Measurements from ENCODE around the gene ZNF784. TPM values are rescaled to one million over a fixed set of nuclear protein-coding genes. Genes with fewer than 3 reads are reported as not detected.

The ZNF784 gene
- total and polyA plus RNA-seq, 10 of the 15 experiments (the other 5 are each of a cell fraction or from before 2014, with no cell fraction given) = 0.10 to 5.2 (median 1.8) TPM

DNA sequence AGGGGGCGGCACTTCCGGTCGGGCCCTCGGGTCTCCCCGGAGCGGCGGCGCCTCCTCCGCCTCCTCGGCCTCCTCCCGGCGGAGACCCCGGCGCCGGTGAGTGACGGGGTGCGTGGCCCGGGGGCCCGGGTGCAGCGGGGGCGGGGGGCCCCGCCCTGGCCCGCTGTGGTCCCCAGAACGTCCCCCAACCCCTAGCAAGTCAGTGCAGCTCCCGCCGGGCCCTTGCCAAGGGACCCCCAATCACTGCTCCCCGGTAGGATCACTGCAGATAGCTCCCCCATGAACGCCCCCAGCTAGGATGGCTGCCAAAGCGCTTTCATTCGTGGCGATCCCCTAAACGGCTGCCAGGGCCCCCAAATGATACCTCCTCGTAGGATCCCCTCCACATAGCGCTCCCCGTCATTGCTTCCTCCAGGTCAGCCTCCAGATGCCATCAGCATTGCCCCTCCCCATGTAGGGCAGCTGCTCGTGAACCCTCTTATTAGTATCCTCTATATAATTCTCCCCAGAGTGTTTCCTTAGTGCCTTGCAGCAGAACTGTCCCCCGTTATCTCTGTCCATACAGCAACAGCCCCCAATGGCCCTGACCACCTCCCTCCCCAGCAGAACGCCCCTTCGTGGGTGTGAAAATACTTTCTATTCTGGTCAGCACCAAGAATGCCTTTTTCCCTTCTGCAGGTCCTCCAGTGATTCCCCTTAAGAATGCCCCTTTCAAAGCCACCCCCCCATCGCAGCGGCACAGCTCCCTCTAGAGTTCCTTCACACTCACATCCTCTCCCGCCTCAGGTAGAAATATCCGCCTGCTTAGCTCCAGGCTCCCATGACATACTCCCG lies 18.5 kb downstream of the ZNF784 start, which contains the start of gene ZNF865 (continued):
- TF ChIP-seq RELA (IDR thresholded peaks at IDR 0.05; ENCODE audit: borderline replicate concordance, partially characterized antibody) (peak; percentile 79), MEF2B (IDR thresholded peaks at IDR 0.05; ENCODE audit: partially characterized antibody, poor library complexity, severe bottlenecking) (peak; percentile 52), SREBF1 (IDR thresholded peaks at IDR 0.05; ENCODE audit: low read length) (no peak), SRF (IDR thresholded peaks at IDR 0.05; ENCODE audit: low read depth in 2 of 2, low read length in 2 of 2) (no peak), POU2F2 (IDR thresholded peaks at IDR 0.05; ENCODE audit: borderline replicate concordance, low read depth, low read length) (no peak; the same call in 2 of the 3 replicates), EP300 (IDR thresholded peaks at IDR 0.05; ENCODE audit: borderline replicate concordance in 1 of 2, control insufficient read depth in 1 of 2, low read depth in 2 of 2, low read length in 2 of 2) (no peak), CBX5 (IDR thresholded peaks at IDR 0.05; ENCODE audit: low read depth) (no peak), ZSCAN29 (IDR thresholded peaks at IDR 0.05) (no peak; the same call in 1 of the 2 replicates)
- TF ChIP-seq, protein P1, sequence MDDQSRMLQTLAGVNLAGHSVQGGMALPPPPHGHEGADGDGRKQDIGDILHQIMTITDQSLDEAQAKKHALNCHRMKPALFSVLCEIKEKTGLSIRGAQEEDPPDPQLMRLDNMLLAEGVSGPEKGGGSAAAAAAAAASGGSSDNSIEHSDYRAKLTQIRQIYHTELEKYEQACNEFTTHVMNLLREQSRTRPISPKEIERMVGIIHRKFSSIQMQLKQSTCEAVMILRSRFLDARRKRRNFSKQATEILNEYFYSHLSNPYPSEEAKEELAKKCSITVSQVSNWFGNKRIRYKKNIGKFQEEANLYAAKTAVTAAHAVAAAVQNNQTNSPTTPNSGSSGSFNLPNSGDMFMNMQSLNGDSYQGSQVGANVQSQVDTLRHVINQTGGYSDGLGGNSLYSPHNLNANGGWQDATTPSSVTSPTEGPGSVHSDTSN (IDR thresholded peaks at IDR 0.05; ENCODE audit: insufficient replicate concordance, low read depth, low read length) = no peak
- TF ChIP-seq, protein P2, sequence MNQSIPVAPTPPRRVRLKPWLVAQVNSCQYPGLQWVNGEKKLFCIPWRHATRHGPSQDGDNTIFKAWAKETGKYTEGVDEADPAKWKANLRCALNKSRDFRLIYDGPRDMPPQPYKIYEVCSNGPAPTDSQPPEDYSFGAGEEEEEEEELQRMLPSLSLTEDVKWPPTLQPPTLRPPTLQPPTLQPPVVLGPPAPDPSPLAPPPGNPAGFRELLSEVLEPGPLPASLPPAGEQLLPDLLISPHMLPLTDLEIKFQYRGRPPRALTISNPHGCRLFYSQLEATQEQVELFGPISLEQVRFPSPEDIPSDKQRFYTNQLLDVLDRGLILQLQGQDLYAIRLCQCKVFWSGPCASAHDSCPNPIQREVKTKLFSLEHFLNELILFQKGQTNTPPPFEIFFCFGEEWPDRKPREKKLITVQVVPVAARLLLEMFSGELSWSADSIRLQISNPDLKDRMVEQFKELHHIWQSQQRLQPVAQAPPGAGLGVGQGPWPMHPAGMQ (IDR thresholded peaks at IDR 0.05; ENCODE audit: borderline replicate concordance) = no peak
- TF ChIP-seq, protein P3, sequence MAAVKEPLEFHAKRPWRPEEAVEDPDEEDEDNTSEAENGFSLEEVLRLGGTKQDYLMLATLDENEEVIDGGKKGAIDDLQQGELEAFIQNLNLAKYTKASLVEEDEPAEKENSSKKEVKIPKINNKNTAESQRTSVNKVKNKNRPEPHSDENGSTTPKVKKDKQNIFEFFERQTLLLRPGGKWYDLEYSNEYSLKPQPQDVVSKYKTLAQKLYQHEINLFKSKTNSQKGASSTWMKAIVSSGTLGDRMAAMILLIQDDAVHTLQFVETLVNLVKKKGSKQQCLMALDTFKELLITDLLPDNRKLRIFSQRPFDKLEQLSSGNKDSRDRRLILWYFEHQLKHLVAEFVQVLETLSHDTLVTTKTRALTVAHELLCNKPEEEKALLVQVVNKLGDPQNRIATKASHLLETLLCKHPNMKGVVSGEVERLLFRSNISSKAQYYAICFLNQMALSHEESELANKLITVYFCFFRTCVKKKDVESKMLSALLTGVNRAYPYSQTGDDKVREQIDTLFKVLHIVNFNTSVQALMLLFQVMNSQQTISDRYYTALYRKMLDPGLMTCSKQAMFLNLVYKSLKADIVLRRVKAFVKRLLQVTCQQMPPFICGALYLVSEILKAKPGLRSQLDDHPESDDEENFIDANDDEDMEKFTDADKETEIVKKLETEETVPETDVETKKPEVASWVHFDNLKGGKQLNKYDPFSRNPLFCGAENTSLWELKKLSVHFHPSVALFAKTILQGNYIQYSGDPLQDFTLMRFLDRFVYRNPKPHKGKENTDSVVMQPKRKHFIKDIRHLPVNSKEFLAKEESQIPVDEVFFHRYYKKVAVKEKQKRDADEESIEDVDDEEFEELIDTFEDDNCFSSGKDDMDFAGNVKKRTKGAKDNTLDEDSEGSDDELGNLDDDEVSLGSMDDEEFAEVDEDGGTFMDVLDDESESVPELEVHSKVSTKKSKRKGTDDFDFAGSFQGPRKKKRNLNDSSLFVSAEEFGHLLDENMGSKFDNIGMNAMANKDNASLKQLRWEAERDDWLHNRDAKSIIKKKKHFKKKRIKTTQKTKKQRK (IDR thresholded peaks at IDR 0.05; ENCODE audit: low read depth, low read length) = no peak
- TF ChIP-seq, protein P4, sequence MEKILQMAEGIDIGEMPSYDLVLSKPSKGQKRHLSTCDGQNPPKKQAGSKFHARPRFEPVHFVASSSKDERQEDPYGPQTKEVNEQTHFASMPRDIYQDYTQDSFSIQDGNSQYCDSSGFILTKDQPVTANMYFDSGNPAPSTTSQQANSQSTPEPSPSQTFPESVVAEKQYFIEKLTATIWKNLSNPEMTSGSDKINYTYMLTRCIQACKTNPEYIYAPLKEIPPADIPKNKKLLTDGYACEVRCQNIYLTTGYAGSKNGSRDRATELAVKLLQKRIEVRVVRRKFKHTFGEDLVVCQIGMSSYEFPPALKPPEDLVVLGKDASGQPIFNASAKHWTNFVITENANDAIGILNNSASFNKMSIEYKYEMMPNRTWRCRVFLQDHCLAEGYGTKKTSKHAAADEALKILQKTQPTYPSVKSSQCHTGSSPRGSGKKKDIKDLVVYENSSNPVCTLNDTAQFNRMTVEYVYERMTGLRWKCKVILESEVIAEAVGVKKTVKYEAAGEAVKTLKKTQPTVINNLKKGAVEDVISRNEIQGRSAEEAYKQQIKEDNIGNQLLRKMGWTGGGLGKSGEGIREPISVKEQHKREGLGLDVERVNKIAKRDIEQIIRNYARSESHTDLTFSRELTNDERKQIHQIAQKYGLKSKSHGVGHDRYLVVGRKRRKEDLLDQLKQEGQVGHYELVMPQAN (conservative IDR thresholded peaks at IDR 0.05) = 0 out of 2 replicates have a peak, but pooled peaks have one; percentile 29
- TF ChIP-seq, protein P5, sequence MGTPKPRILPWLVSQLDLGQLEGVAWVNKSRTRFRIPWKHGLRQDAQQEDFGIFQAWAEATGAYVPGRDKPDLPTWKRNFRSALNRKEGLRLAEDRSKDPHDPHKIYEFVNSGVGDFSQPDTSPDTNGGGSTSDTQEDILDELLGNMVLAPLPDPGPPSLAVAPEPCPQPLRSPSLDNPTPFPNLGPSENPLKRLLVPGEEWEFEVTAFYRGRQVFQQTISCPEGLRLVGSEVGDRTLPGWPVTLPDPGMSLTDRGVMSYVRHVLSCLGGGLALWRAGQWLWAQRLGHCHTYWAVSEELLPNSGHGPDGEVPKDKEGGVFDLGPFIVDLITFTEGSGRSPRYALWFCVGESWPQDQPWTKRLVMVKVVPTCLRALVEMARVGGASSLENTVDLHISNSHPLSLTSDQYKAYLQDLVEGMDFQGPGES (IDR thresholded peaks at IDR 0.05) = no peak
- TF ChIP-seq, protein P6, sequence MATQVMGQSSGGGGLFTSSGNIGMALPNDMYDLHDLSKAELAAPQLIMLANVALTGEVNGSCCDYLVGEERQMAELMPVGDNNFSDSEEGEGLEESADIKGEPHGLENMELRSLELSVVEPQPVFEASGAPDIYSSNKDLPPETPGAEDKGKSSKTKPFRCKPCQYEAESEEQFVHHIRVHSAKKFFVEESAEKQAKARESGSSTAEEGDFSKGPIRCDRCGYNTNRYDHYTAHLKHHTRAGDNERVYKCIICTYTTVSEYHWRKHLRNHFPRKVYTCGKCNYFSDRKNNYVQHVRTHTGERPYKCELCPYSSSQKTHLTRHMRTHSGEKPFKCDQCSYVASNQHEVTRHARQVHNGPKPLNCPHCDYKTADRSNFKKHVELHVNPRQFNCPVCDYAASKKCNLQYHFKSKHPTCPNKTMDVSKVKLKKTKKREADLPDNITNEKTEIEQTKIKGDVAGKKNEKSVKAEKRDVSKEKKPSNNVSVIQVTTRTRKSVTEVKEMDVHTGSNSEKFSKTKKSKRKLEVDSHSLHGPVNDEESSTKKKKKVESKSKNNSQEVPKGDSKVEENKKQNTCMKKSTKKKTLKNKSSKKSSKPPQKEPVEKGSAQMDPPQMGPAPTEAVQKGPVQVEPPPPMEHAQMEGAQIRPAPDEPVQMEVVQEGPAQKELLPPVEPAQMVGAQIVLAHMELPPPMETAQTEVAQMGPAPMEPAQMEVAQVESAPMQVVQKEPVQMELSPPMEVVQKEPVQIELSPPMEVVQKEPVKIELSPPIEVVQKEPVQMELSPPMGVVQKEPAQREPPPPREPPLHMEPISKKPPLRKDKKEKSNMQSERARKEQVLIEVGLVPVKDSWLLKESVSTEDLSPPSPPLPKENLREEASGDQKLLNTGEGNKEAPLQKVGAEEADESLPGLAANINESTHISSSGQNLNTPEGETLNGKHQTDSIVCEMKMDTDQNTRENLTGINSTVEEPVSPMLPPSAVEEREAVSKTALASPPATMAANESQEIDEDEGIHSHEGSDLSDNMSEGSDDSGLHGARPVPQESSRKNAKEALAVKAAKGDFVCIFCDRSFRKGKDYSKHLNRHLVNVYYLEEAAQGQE (IDR thresholded peaks at IDR 0.05; ENCODE audit: low read depth, low read length) = no peak
